ENCODE measurements around the gene STXBP6. TPM values are rescaled to one million over a fixed set of nuclear protein-coding genes. Genes with fewer than 3 reads are reported as not detected.

The STXBP6 gene
- total and polyA plus RNA-seq, 2 experiments from 2014 or later: 19.7 to 29.0 TPM

DNA sequence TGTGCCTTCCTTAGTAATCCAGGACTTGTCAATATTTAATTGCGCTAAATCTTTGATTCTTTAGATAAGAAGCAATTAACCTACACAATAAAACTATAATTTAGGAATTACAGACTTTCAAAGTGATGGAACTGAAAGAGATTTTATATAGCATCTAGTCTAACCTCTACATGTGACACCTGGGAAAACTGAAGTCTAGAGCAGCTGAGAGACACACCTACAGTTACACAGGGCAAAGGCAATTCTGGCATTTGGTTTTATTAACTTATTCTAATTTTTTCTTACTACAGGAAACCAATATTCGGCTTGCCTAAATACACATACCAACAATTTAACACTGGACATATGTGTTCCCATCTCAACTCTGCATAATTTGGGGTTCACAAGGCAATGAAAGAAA lies 196.5 kb downstream of the STXBP6 start:
- no peaks in the 10 kb centered on the region for H4K20me1 ChIP-seq (replicated peaks; ENCODE audit: insufficient read depth)
- Mint-ChIP-seq H3K4me3 (no peak overlapping the region), H3K9me3 (no peaks in the 10 kb centered on the region), H3K4me1 (peaks cover 44% of the 10 kb centered on the region), H3K27ac (0 out of 2 replicates have a peak overlapping the region, but pooled peaks have one; percentile 32), H3K27me3 (ENCODE audit: insufficient read depth, low read depth, poor library complexity) (peaks cover under 1% of the 10 kb centered on the region), H3K36me3 (ENCODE audit: low read depth) (no peaks in the 10 kb centered on the region)
- H3F3A ChIP-seq (replicated peaks; ENCODE audit: low read depth): no peaks in the 10 kb centered on the region
- no peaks in the 10 kb centered on the region for H3K27me3 ChIP-seq (ENCODE audit: insufficient read depth)
- ATAC-seq (no peak), DNase-seq (ENCODE audit: low spot score) (no peak)
- H3K4me1 ChIP-seq (ENCODE audit: insufficient read depth): peaks cover 25% of the 10 kb centered on the region
- no peaks in the 10 kb centered on the region for H3K79me2 ChIP-seq (replicated peaks; ENCODE audit: insufficient read depth)
- H3K36me3 ChIP-seq (ENCODE audit: insufficient read depth): no peaks in the 10 kb centered on the region
- H3K9me2 ChIP-seq (ENCODE audit: insufficient read depth): no peaks in the 10 kb centered on the region
- no peak overlapping the region for H3K4me2 ChIP-seq
- H3K4me3 ChIP-seq: no peak overlapping the region
- no peak overlapping the region for H2AFZ ChIP-seq
- TF ChIP-seq, protein P1, sequence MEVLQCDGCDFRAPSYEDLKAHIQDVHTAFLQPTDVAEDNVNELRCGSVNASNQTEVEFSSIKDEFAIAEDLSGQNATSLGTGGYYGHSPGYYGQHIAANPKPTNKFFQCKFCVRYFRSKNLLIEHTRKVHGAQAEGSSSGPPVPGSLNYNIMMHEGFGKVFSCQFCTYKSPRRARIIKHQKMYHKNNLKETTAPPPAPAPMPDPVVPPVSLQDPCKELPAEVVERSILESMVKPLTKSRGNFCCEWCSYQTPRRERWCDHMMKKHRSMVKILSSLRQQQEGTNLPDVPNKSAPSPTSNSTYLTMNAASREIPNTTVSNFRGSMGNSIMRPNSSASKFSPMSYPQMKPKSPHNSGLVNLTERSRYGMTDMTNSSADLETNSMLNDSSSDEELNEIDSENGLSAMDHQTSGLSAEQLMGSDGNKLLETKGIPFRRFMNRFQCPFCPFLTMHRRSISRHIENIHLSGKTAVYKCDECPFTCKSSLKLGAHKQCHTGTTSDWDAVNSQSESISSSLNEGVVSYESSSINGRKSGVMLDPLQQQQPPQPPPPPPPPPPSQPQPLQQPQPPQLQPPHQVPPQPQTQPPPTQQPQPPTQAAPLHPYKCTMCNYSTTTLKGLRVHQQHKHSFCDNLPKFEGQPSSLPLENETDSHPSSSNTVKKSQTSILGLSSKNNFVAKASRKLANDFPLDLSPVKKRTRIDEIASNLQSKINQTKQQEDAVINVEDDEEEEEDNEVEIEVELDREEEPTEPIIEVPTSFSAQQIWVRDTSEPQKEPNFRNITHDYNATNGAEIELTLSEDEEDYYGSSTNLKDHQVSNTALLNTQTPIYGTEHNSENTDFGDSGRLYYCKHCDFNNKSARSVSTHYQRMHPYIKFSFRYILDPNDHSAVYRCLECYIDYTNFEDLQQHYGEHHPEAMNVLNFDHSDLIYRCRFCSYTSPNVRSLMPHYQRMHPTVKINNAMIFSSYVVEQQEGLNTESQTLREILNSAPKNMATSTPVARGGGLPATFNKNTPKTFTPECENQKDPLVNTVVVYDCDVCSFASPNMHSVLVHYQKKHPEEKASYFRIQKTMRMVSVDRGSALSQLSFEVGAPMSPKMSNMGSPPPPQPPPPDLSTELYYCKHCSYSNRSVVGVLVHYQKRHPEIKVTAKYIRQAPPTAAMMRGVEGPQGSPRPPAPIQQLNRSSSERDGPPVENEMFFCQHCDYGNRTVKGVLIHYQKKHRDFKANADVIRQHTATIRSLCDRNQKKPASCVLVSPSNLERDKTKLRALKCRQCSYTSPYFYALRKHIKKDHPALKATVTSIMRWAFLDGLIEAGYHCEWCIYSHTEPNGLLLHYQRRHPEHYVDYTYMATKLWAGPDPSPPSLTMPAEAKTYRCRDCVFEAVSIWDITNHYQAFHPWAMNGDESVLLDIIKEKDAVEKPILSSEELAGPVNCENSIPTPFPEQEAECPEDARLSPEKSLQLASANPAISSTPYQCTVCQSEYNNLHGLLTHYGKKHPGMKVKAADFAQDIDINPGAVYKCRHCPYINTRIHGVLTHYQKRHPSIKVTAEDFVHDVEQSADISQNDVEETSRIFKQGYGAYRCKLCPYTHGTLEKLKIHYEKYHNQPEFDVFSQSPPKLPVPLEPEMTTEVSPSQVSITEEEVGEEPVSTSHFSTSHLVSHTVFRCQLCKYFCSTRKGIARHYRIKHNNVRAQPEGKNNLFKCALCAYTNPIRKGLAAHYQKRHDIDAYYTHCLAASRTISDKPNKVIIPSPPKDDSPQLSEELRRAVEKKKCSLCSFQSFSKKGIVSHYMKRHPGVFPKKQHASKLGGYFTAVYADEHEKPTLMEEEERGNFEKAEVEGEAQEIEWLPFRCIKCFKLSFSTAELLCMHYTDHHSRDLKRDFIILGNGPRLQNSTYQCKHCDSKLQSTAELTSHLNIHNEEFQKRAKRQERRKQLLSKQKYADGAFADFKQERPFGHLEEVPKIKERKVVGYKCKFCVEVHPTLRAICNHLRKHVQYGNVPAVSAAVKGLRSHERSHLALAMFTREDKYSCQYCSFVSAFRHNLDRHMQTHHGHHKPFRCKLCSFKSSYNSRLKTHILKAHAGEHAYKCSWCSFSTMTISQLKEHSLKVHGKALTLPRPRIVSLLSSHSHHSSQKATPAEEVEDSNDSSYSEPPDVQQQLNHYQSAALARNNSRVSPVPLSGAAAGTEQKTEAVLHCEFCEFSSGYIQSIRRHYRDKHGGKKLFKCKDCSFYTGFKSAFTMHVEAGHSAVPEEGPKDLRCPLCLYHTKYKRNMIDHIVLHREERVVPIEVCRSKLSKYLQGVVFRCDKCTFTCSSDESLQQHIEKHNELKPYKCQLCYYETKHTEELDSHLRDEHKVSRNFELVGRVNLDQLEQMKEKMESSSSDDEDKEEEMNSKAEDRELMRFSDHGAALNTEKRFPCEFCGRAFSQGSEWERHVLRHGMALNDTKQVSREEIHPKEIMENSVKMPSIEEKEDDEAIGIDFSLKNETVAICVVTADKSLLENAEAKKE (CRISPR knock-in tag; IDR thresholded peaks at IDR 0.05): no peak
- no peak for TF ChIP-seq POLR2AphosphoS5 (IDR thresholded peaks at IDR 0.05; ENCODE audit: low read depth)
- TF ChIP-seq JUNB (IDR thresholded peaks at IDR 0.05; ENCODE audit: unreplicated experiment): no peak
- TF ChIP-seq CREB1 (CRISPR knock-in tag; IDR thresholded peaks at IDR 0.05; ENCODE audit: low read depth): no peak
- TF ChIP-seq, protein P2, sequence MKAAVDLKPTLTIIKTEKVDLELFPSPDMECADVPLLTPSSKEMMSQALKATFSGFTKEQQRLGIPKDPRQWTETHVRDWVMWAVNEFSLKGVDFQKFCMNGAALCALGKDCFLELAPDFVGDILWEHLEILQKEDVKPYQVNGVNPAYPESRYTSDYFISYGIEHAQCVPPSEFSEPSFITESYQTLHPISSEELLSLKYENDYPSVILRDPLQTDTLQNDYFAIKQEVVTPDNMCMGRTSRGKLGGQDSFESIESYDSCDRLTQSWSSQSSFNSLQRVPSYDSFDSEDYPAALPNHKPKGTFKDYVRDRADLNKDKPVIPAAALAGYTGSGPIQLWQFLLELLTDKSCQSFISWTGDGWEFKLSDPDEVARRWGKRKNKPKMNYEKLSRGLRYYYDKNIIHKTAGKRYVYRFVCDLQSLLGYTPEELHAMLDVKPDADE (IDR thresholded peaks at IDR 0.05): no peak
- no peak for TF ChIP-seq STAT1 (IDR thresholded peaks at IDR 0.05; ENCODE audit: unreplicated experiment)
- TF ChIP-seq, protein P3, sequence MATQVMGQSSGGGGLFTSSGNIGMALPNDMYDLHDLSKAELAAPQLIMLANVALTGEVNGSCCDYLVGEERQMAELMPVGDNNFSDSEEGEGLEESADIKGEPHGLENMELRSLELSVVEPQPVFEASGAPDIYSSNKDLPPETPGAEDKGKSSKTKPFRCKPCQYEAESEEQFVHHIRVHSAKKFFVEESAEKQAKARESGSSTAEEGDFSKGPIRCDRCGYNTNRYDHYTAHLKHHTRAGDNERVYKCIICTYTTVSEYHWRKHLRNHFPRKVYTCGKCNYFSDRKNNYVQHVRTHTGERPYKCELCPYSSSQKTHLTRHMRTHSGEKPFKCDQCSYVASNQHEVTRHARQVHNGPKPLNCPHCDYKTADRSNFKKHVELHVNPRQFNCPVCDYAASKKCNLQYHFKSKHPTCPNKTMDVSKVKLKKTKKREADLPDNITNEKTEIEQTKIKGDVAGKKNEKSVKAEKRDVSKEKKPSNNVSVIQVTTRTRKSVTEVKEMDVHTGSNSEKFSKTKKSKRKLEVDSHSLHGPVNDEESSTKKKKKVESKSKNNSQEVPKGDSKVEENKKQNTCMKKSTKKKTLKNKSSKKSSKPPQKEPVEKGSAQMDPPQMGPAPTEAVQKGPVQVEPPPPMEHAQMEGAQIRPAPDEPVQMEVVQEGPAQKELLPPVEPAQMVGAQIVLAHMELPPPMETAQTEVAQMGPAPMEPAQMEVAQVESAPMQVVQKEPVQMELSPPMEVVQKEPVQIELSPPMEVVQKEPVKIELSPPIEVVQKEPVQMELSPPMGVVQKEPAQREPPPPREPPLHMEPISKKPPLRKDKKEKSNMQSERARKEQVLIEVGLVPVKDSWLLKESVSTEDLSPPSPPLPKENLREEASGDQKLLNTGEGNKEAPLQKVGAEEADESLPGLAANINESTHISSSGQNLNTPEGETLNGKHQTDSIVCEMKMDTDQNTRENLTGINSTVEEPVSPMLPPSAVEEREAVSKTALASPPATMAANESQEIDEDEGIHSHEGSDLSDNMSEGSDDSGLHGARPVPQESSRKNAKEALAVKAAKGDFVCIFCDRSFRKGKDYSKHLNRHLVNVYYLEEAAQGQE (IDR thresholded peaks at IDR 0.05; ENCODE audit: unreplicated experiment): no peak
- TF ChIP-seq, protein P4, sequence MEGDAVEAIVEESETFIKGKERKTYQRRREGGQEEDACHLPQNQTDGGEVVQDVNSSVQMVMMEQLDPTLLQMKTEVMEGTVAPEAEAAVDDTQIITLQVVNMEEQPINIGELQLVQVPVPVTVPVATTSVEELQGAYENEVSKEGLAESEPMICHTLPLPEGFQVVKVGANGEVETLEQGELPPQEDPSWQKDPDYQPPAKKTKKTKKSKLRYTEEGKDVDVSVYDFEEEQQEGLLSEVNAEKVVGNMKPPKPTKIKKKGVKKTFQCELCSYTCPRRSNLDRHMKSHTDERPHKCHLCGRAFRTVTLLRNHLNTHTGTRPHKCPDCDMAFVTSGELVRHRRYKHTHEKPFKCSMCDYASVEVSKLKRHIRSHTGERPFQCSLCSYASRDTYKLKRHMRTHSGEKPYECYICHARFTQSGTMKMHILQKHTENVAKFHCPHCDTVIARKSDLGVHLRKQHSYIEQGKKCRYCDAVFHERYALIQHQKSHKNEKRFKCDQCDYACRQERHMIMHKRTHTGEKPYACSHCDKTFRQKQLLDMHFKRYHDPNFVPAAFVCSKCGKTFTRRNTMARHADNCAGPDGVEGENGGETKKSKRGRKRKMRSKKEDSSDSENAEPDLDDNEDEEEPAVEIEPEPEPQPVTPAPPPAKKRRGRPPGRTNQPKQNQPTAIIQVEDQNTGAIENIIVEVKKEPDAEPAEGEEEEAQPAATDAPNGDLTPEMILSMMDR (conservative IDR thresholded peaks at IDR 0.05; ENCODE audit: low read depth in 2 of 2): no peak
- no peak for TF ChIP-seq ZNF114 (CRISPR knock-in tag; IDR thresholded peaks at IDR 0.05)
- no peak for TF ChIP-seq EZH2 (IDR thresholded peaks at IDR 0.05; ENCODE audit: low read depth, unreplicated experiment)
- no peak for TF ChIP-seq EZH2phosphoT487 (IDR thresholded peaks at IDR 0.05; ENCODE audit: unreplicated experiment)
- no peak for TF ChIP-seq NANOG (IDR thresholded peaks at IDR 0.05; ENCODE audit: borderline replicate concordance)
- no peak for TF ChIP-seq ZNF331 (CRISPR knock-in tag; IDR thresholded peaks at IDR 0.05; ENCODE audit: low read depth)
- H3K27ac ChIP-seq (ENCODE audit: low read depth): no peak overlapping the region

All from GM23338 (cell line).